Measurements from ENCODE around the gene FLYWCH2.

DNA sequence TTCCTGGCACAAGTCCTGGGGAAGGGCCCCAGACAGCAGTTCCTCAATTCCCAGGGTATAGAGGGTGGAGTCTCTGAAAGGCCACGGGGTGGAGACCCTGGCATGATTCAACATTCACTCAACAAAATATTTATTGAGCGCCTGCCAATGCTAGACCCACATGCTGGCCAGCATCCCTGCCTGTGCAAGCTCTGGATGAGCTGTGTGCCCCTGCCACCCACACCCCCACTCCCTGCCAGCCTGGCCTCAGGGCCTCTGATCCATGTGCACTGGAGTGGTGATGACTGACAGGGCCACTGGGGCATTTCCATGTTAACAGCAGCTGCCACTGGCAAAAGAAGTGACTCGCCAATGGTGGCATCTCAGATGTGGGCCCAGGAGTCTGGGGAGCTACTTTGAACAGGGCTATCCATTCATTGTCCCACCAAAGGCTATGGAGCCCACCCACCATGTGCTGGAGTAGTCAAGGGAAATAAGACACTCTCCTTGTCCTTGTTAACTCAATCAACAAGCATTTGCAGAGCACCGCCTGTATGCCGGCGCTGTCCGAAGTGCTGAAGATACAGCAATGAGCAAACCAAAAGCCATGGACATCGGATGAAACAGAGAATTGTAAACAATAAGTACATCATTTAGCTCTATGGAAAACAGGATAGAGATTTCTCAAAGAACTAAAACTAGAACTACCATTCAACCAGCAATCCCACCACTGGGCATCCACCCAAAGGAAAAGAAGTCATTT is 22.0 kb upstream of the FLYWCH2 start:
- TF ChIP-seq, protein P1, sequence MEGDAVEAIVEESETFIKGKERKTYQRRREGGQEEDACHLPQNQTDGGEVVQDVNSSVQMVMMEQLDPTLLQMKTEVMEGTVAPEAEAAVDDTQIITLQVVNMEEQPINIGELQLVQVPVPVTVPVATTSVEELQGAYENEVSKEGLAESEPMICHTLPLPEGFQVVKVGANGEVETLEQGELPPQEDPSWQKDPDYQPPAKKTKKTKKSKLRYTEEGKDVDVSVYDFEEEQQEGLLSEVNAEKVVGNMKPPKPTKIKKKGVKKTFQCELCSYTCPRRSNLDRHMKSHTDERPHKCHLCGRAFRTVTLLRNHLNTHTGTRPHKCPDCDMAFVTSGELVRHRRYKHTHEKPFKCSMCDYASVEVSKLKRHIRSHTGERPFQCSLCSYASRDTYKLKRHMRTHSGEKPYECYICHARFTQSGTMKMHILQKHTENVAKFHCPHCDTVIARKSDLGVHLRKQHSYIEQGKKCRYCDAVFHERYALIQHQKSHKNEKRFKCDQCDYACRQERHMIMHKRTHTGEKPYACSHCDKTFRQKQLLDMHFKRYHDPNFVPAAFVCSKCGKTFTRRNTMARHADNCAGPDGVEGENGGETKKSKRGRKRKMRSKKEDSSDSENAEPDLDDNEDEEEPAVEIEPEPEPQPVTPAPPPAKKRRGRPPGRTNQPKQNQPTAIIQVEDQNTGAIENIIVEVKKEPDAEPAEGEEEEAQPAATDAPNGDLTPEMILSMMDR (IDR thresholded peaks at IDR 0.05 in 8 of 11, conservative IDR thresholded peaks at IDR 0.05 in 3 of 11), result no peak
- TF ChIP-seq POLR2A (IDR thresholded peaks at IDR 0.05), result no peak
- TF ChIP-seq POLR2AphosphoS5 (IDR thresholded peaks at IDR 0.05), result no peak
